GM12892 (cell line): ENCODE results near the gene CDH4.

Experiments used
- POLR2A ChIP-seq: IDR thresholded peaks from 2 replicates; pipeline ENCODE4 v1.6.1; 2011; ENCODE audit warnings: low read depth, low read length, control low read depth
- POLR2AphosphoS5 ChIP-seq: IDR thresholded peaks from 2 replicates; pipeline ENCODE4 v1.6.1; 2011; ENCODE audit warnings: low read depth, low read length, control low read depth

GRCh38 chr20:61585764-61586163 lies 333.7 kb downstream of the CDH4 start:
- TF ChIP-seq POLR2A, result no peak
- no peak for TF ChIP-seq POLR2AphosphoS5
